ENCODE measurements around the gene TRIO.

The TRIO gene

GRCh38 chr5:14510156-14510734 lies 367.1 kb downstream of the TRIO start:
- Mint-ChIP-seq H3K27me3 (ENCODE audit: low read depth) (no peaks in the 10 kb centered on the region), H3K36me3 (ENCODE audit: low read depth) (no peaks in the 10 kb centered on the region), H3K27ac (no peak overlapping the region), H3K4me1 (ENCODE audit: low read depth) (no peaks in the 10 kb centered on the region), H3K4me3 (no peak overlapping the region), H3K9me3 (no peaks in the 10 kb centered on the region)
- no peak for DNase-seq (ENCODE audit: low spot score)

GRCh38 chr5:14510880-14511279 lies 367.7 kb downstream of the TRIO start:
- H3K9me3 Mint-ChIP-seq: peaks cover 2% of the 10 kb centered on the region
- no peaks in the 10 kb centered on the region for H3K36me3 Mint-ChIP-seq (ENCODE audit: low read depth)
- no peak for DNase-seq (ENCODE audit: low spot score)
- H3K4me3 Mint-ChIP-seq: no peak overlapping the region
- H3K27me3 Mint-ChIP-seq (ENCODE audit: low read depth): no peaks in the 10 kb centered on the region
- no peaks in the 10 kb centered on the region for H3K4me1 Mint-ChIP-seq (ENCODE audit: low read depth)
- no peak overlapping the region for H3K27ac Mint-ChIP-seq

GRCh38 chr5:14512574-14512973 lies 369.4 kb downstream of the TRIO start:
- Mint-ChIP-seq H3K36me3 (ENCODE audit: low read depth) (no peaks in the 10 kb centered on the region), H3K27me3 (ENCODE audit: low read depth) (peaks cover under 1% of the 10 kb centered on the region), H3K4me1 (ENCODE audit: low read depth) (no peaks in the 10 kb centered on the region)

GRCh38 chr5:14513266-14513665 lies 370.1 kb downstream of the TRIO start:
- Mint-ChIP-seq H3K4me1 (ENCODE audit: low read depth) (no peaks in the 10 kb centered on the region), H3K27ac (no peak overlapping the region), H3K4me3 (no peak overlapping the region), H3K36me3 (ENCODE audit: low read depth) (no peaks in the 10 kb centered on the region), H3K9me3 (peaks cover 4% of the 10 kb centered on the region), H3K27me3 (ENCODE audit: low read depth) (peaks cover 3% of the 10 kb centered on the region)
- DNase-seq (ENCODE audit: low spot score): no peak

More at GRCh38 chr5:14512574-14512973, 369.4 kb downstream of the TRIO start:
- H3K27ac Mint-ChIP-seq: no peak overlapping the region
- H3K4me3 Mint-ChIP-seq: no peak overlapping the region
- DNase-seq (ENCODE audit: low spot score): no peak
- H3K9me3 Mint-ChIP-seq: peaks cover 4% of the 10 kb centered on the region

DNA sequence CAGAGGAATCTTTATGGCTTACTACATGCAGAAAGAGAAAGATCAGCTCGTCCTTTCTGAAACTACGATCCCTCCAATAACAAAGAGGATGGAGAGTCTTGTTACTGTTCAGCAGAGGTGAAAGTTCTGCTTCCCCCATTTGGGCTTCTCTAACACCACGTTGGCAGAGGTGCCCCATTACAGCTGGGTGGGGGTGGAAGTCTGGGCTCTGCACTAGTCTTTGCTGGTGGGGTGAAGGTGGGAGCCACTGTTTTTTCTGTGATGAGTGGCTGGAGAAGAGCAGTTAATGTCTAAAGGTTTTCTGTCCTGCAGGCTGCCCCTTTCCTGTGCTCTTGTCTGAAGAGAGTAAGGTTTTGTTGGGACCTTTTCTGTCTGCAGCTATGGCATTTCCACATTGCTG lies 373.8 kb downstream of the TRIO start:
- H3K27ac Mint-ChIP-seq: no peak overlapping the region
- DNase-seq (ENCODE audit: low spot score): no peak
- peaks cover 8% of the 10 kb centered on the region for H3K27me3 Mint-ChIP-seq (ENCODE audit: low read depth)
- no peak overlapping the region for H3K4me3 Mint-ChIP-seq
- H3K4me1 Mint-ChIP-seq (ENCODE audit: low read depth): no peaks in the 10 kb centered on the region
- no peaks in the 10 kb centered on the region for H3K36me3 Mint-ChIP-seq (ENCODE audit: low read depth)
- peaks cover 14% of the 10 kb centered on the region for H3K9me3 Mint-ChIP-seq

GRCh38 chr5:14518638-14519037 lies 375.5 kb downstream of the TRIO start:
- Mint-ChIP-seq H3K4me3 (no peak overlapping the region), H3K27ac (no peak overlapping the region), H3K4me1 (ENCODE audit: low read depth) (no peaks in the 10 kb centered on the region), H3K27me3 (ENCODE audit: low read depth) (peaks cover 8% of the 10 kb centered on the region), H3K36me3 (ENCODE audit: low read depth) (no peaks in the 10 kb centered on the region), H3K9me3 (peaks cover 17% of the 10 kb centered on the region)
- DNase-seq (ENCODE audit: low spot score): no peak

- H3K4me3 Mint-ChIP-seq: no peak overlapping the region
- no peaks in the 10 kb centered on the region for H3K4me1 Mint-ChIP-seq (ENCODE audit: low read depth)
- H3K27ac Mint-ChIP-seq: no peak overlapping the region
- H3K9me3 Mint-ChIP-seq: peaks cover 13% of the 10 kb centered on the region
- no peaks in the 10 kb centered on the region for H3K36me3 Mint-ChIP-seq (ENCODE audit: low read depth)
- no peak for DNase-seq (ENCODE audit: low spot score)
- peaks cover 8% of the 10 kb centered on the region for H3K27me3 Mint-ChIP-seq (ENCODE audit: low read depth)
Measured at GRCh38 chr5:14521748-14522147, 378.6 kb downstream of the TRIO start.

GRCh38 chr5:14522721-14523120 lies 379.6 kb downstream of the TRIO start:
- H3K36me3 Mint-ChIP-seq (ENCODE audit: low read depth): no peaks in the 10 kb centered on the region
- H3K9me3 Mint-ChIP-seq: peaks cover 13% of the 10 kb centered on the region
- H3K27me3 Mint-ChIP-seq (ENCODE audit: low read depth): peaks cover 6% of the 10 kb centered on the region
- no peak overlapping the region for H3K27ac Mint-ChIP-seq
- H3K4me1 Mint-ChIP-seq (ENCODE audit: low read depth): no peaks in the 10 kb centered on the region
- H3K4me3 Mint-ChIP-seq: no peak overlapping the region
- no peak for DNase-seq (ENCODE audit: low spot score)

GRCh38 chr5:14523243-14524034 lies 380.3 kb downstream of the TRIO start:
- no peaks in the 10 kb centered on the region for H3K36me3 Mint-ChIP-seq (ENCODE audit: low read depth)
- peaks cover 12% of the 10 kb centered on the region for H3K9me3 Mint-ChIP-seq
- H3K27ac Mint-ChIP-seq: no peak overlapping the region
- no peak overlapping the region for H3K4me3 Mint-ChIP-seq
- peaks cover 5% of the 10 kb centered on the region for H3K27me3 Mint-ChIP-seq (ENCODE audit: low read depth)
- no peaks in the 10 kb centered on the region for H3K4me1 Mint-ChIP-seq (ENCODE audit: low read depth)
- no peak for DNase-seq (ENCODE audit: low spot score)

GRCh38 chr5:14525397-14525796 lies 382.3 kb downstream of the TRIO start:
- no peak overlapping the region for H3K27ac Mint-ChIP-seq
- no peaks in the 10 kb centered on the region for H3K4me1 Mint-ChIP-seq (ENCODE audit: low read depth)
- no peak for DNase-seq (ENCODE audit: low spot score)

DNA sequence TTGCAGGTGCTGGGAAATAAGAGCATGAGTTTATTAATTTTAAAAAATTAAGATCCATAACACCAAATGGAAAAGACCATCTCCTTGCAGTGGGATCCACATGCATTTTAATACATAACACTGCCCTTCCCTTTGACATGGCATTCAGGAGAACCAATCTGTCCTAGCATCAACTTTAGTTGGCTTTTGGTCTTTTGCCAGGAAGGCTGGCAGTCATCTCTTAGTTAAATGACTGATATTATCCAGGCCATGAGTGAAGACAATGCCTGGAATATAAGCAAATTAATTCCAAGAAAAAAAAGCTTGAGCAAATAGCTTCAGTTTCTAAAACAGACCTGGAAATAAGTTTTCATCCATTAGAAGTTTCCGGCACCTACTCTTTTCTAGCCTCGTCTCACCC lies 383.4 kb downstream of the TRIO start:
- Mint-ChIP-seq H3K9me3 (peaks cover 4% of the 10 kb centered on the region), H3K27me3 (ENCODE audit: low read depth) (no peaks in the 10 kb centered on the region), H3K36me3 (ENCODE audit: low read depth) (no peaks in the 10 kb centered on the region), H3K4me3 (no peak overlapping the region), H3K4me1 (ENCODE audit: low read depth) (no peaks in the 10 kb centered on the region), H3K27ac (no peak overlapping the region)
- no peak for DNase-seq (ENCODE audit: low spot score)

More at GRCh38 chr5:14525397-14525796, 382.3 kb downstream of the TRIO start:
- H3K36me3 Mint-ChIP-seq (ENCODE audit: low read depth): no peaks in the 10 kb centered on the region
- peaks cover 9% of the 10 kb centered on the region for H3K9me3 Mint-ChIP-seq
- peaks cover 5% of the 10 kb centered on the region for H3K27me3 Mint-ChIP-seq (ENCODE audit: low read depth)
- no peak overlapping the region for H3K4me3 Mint-ChIP-seq

DNA sequence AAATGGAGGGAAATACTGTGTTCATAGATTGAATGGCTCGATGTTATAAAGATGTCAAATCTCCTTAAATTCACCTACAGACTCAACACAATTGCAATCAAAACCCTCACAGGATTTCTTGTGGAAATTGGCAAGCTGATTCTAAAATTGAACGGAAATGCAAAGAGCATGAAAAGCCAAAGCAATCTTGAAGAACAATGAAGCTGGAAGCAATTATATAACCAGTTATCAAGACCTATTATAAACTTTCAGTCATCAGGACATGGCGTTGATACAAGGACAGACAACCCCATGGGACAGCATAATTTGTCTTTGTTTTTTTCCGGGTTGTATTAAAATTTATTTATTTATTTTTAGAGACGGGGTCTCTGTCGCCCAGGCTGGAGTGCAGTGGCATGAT lies 385.0 kb downstream of the TRIO start:
- no peaks in the 10 kb centered on the region for H3K36me3 Mint-ChIP-seq (ENCODE audit: low read depth)
- H3K9me3 Mint-ChIP-seq: no peaks in the 10 kb centered on the region
- H3K4me1 Mint-ChIP-seq (ENCODE audit: low read depth): no peaks in the 10 kb centered on the region
- no peak overlapping the region for H3K4me3 Mint-ChIP-seq
- H3K27ac Mint-ChIP-seq: no peak overlapping the region
- DNase-seq (ENCODE audit: low spot score): no peak
- no peaks in the 10 kb centered on the region for H3K27me3 Mint-ChIP-seq (ENCODE audit: low read depth)

DNA sequence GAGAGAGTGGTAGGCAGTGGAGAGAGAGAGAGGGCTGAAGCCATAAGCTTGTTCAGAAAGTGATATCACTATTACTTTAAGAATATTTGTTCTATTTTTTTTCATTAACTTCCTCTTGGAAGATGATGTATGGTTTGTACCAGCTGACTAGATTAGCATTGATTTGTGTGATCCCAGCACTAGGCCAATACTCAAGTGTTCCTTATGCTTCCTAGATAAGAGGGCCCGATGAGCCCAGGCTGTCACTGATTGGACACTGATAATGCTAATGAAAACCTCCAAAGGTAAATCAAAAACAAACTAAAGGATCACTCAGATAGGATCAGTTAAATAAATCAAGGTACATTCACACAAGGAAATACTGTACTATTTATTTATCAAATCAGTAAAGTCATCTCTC lies 385.8 kb downstream of the TRIO start:
- Mint-ChIP-seq H3K36me3 (ENCODE audit: low read depth) (no peaks in the 10 kb centered on the region), H3K27me3 (ENCODE audit: low read depth) (no peaks in the 10 kb centered on the region), H3K4me3 (no peak overlapping the region), H3K9me3 (no peaks in the 10 kb centered on the region), H3K27ac (no peak overlapping the region), H3K4me1 (ENCODE audit: low read depth) (no peaks in the 10 kb centered on the region)
- DNase-seq (ENCODE audit: low spot score): no peak

DNA sequence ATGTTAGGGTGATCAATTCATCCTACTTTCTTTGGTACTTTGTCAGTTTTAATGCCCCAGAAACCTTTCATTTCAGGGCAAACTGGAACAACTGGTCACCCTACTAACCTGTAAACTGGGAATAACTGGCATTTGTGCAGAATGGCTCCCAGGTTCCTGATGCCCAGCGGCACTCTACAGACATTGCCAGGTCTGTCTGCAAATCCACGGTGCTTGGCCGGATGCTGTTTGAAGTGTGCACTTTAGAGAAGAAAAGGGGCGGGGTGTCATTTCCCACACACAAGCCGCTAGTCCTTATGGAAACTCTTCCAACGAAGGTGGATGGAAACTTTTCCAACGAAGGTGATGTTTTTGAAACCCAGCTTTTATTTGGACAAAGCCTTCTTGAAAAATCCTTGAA lies 388.5 kb downstream of the TRIO start:
- no peak overlapping the region for H3K4me3 Mint-ChIP-seq
- H3K9me3 Mint-ChIP-seq: no peaks in the 10 kb centered on the region
- no peak for DNase-seq (ENCODE audit: low spot score)
- H3K4me1 Mint-ChIP-seq (ENCODE audit: low read depth): no peaks in the 10 kb centered on the region
- H3K27ac Mint-ChIP-seq: no peak overlapping the region
- no peaks in the 10 kb centered on the region for H3K36me3 Mint-ChIP-seq (ENCODE audit: low read depth)
- no peaks in the 10 kb centered on the region for H3K27me3 Mint-ChIP-seq (ENCODE audit: low read depth)

GRCh38 chr5:14532180-14532579 lies 389.0 kb downstream of the TRIO start:
- no peaks in the 10 kb centered on the region for H3K36me3 Mint-ChIP-seq (ENCODE audit: low read depth)
- DNase-seq (ENCODE audit: low spot score): no peak
- H3K9me3 Mint-ChIP-seq: no peaks in the 10 kb centered on the region
- H3K4me1 Mint-ChIP-seq (ENCODE audit: low read depth): no peaks in the 10 kb centered on the region
- H3K27ac Mint-ChIP-seq: no peak overlapping the region
- no peaks in the 10 kb centered on the region for H3K27me3 Mint-ChIP-seq (ENCODE audit: low read depth)
- H3K4me3 Mint-ChIP-seq: no peak overlapping the region

All from T-helper 2 cell treated with Interferon-gamma antibody and Interleukin-4, amounts not matched to agents 5 μg/mL and 100 μg/mL, for 36 hours (primary cell).